ENCODE measurements around the gene PRR23E.

Gene PRR23E

GRCh38 chr3:127238602-127239001 is 45.7 kb downstream of the PRR23E start:
- no peak for TF ChIP-seq TAF1 (IDR thresholded peaks at IDR 0.05; ENCODE audit: borderline replicate concordance, insufficient read depth, low read length)
- TF ChIP-seq, protein P1, sequence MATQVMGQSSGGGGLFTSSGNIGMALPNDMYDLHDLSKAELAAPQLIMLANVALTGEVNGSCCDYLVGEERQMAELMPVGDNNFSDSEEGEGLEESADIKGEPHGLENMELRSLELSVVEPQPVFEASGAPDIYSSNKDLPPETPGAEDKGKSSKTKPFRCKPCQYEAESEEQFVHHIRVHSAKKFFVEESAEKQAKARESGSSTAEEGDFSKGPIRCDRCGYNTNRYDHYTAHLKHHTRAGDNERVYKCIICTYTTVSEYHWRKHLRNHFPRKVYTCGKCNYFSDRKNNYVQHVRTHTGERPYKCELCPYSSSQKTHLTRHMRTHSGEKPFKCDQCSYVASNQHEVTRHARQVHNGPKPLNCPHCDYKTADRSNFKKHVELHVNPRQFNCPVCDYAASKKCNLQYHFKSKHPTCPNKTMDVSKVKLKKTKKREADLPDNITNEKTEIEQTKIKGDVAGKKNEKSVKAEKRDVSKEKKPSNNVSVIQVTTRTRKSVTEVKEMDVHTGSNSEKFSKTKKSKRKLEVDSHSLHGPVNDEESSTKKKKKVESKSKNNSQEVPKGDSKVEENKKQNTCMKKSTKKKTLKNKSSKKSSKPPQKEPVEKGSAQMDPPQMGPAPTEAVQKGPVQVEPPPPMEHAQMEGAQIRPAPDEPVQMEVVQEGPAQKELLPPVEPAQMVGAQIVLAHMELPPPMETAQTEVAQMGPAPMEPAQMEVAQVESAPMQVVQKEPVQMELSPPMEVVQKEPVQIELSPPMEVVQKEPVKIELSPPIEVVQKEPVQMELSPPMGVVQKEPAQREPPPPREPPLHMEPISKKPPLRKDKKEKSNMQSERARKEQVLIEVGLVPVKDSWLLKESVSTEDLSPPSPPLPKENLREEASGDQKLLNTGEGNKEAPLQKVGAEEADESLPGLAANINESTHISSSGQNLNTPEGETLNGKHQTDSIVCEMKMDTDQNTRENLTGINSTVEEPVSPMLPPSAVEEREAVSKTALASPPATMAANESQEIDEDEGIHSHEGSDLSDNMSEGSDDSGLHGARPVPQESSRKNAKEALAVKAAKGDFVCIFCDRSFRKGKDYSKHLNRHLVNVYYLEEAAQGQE (IDR thresholded peaks at IDR 0.05; ENCODE audit: insufficient read depth in 1 of 2, low read depth in 2 of 2, low read length in 2 of 2) = no peak
- TF ChIP-seq POLR2AphosphoS5 (IDR thresholded peaks at IDR 0.05; ENCODE audit: low read depth, low read length) = no peak
- no peak for TF ChIP-seq SIN3A (IDR thresholded peaks at IDR 0.05; ENCODE audit: borderline replicate concordance, insufficient read depth, low read length)
- TF ChIP-seq FOXP2 (optimal IDR thresholded peaks at IDR 0.05; ENCODE audit: borderline replicate concordance, extremely low read depth, extremely low read length, insufficient read depth) = no peak

DNA sequence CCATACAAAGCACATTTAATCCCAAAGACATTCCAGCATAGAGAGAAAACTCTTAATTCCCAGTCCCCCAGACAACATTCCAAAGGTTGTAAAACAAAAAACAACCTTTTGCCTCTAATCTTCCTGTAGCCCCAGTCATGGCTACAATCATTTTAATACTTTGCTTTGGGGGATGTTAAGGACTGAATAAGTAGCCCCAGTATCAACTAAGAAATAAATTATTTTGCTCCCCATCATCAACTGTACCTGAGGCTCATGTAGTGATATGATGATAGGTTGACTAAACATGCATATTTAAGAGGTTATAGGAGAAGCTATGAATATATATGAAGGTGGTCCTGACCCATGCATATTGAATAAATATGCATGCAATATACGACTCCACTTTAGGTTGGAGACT is 54.4 kb downstream of the PRR23E start:
- no peak for TF ChIP-seq FOXP2 (optimal IDR thresholded peaks at IDR 0.05; ENCODE audit: borderline replicate concordance, extremely low read depth, extremely low read length, insufficient read depth)
- TF ChIP-seq TAF1 (IDR thresholded peaks at IDR 0.05; ENCODE audit: borderline replicate concordance, insufficient read depth, low read length) = no peak
- TF ChIP-seq SIN3A (IDR thresholded peaks at IDR 0.05; ENCODE audit: borderline replicate concordance, insufficient read depth, low read length) = no peak
- TF ChIP-seq POLR2AphosphoS5 (IDR thresholded peaks at IDR 0.05; ENCODE audit: low read depth, low read length) = no peak
- TF ChIP-seq, protein P1 (IDR thresholded peaks at IDR 0.05; ENCODE audit: insufficient read depth in 1 of 2, low read depth in 2 of 2, low read length in 2 of 2) = no peak

All from PFSK-1 (cell line).